Urothelium cell line (cell line): Measurements from ENCODE around the gene COLGALT1.
"Not testable (repeated sequence)": the region's sequence is repeated elsewhere in the genome, so short reads cannot be mapped to it uniquely, and the experiment has no call there.

Source experiments
- DNase-seq: peaks from one replicate; pipeline ENCODE4 v3.0.0; 2011; ENCODE audit warnings: low spot score, mixed read lengths
- FAIRE-seq: peaks from 2 replicates; lab custom pipeline; 2011; peaks lifted over from hg19 to GRCh38; lab: Jason Lieb, UNC

The COLGALT1 gene

GRCh38 chr19:17532116-17532515, 23.3 kb upstream of the COLGALT1 start:
- FAIRE-seq: no peak
- DNase-seq: no peak

DNA sequence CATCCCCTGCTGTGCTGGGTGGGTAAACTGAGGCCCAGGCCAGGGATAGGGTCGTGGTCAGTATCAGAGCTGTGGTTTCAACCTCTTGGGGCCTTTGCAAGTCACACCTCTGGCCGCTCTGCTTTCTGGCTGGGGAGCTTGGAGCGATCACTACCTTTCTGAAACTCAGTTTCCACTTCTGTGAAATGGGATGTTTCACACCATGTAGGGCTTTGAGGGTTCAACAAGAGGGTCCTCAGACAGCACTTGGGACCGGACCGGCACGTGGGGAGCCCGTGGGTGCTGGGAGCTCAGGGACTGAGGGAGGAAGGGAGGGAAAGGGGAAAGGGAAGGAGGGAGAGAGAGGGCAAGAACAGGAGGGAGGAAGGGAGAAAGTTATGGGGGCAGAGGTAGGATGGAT, 22.9 kb upstream of the COLGALT1 start:
- DNase-seq: no peak
- FAIRE-seq: no peak

GRCh38 chr19:17534767-17535166, 20.7 kb upstream of the COLGALT1 start:
- DNase-seq: no peak
- FAIRE-seq: no peak

DNA sequence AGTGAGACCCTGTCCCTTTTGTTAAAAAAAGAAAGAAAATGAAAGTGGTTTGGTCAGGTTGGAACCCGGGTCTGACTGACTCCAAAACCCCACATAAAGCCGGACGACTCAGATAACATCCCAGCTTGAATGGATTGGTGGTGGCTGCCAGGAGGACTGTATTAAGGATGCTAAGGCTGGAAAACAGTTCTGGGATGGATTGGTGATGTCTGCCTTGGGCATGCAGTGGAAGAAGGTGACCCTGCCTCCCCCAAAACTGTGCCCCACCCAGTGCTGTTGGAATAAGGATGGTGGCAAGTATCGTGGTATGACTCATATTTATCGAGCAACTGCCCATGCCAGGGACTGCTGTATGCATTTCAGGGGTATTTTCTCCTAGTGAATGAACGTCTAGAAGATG, 18.5 kb upstream of the COLGALT1 start:
- DNase-seq (no peak), FAIRE-seq (no peak)

DNA sequence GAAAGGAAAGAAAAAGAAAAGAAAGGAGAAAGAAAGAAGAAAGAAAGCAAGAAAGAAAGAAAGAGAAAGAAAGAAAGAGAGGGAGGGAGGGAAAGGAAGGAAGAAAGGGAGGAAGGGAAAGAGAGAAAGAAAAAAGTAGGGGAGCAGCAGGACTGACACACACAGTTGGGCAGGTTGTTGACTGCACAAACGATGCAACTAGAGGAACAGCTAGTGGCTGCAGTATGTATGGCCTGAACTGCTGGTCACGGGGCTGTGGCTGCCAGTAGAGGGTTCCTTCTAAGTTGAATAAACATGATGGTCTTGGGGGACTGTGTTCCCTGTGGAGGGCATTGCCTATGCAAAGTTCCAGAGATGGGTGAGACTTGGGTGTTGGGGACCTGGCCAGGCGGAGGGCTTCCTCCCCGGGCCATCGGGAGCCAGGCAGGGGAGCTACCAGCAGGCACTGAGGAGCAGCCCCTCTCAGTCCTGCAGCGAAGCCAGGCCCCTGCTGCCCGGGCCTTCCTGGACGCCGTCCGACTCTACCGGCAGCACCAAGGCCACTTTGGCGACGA, 16.7 kb upstream of the COLGALT1 start:
- DNase-seq: no peak
- no peak for FAIRE-seq

DNA sequence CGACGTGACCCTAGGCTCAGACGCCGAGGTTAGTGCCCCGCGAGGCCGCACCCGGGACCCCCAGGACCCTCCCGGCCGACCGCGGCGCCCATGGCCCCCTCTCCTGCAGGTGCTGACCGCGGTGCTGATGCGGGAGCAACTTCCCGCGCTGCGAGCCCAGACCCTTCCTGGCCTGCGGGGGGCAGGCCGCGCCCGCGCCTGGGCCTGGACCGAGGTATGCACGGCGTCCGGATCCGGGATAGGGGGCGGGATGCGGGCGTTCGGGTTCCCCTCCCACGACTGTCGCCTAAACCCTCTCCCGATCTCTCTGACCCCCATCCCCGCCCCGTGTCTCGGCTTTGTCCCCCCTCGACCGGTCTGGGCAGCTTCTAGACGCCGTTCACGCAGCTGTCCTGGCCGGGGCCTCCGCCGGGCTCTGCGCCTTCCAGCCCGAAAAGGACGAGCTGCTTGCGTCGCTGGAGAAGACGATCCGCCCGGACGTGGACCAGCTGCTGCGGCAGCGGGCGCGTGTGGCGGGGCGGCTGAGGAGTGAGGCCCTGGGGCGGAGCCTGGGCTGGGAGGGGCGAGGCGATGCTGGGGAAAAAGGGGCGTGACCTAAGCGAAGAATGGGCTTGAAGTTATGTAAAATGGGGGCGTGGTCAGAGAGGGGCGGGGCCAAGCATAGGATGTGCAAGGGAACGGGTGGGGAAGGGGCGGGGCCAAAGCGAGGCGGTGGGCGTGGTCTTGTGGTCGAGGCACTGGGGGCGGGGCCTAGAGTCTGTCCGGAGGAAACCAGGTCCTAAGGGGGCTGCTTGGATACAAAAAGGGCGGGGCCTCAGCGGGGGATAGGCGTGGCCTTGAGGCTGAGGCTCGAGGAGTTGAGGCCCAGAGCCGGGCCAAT, 16.0 kb upstream of the COLGALT1 start:
- no peak for FAIRE-seq

GRCh38 chr19:17540174-17540573, 15.3 kb upstream of the COLGALT1 start:
- FAIRE-seq (no peak), DNase-seq (no peak)

More for the DNA sequence above, 16.0 kb upstream of the COLGALT1 start:
- DNase-seq: peak; percentile 85

DNA sequence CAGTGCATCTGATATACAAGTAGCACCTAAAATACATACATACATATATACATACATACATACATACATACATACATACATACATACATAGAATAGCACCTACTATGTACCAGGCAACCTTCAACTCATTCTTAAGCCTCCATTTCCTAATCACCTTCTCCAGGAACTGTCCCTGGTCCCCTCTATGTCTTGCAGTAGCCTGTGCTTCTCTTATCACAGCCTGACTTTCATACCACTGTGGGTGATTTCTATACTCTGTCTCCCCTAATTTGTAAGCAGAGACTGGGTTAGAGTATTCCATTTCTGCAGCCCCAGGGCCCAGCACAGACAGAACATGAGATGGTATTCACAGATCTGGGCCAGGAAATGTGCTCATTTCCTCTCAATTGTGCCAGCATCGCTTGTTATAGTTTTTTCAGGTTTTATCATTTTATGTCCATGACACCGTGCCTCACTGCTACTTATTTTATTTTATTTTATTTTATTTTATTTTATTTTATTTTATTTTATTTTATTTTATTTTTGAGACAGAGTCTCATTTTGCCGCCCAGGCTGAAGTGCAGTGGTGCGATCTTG, 14.2 kb upstream of the COLGALT1 start:
- DNase-seq (no peak), FAIRE-seq (no peak)

- no peak for FAIRE-seq
- no peak for DNase-seq
Observed at GRCh38 chr19:17542042-17542441, 13.4 kb upstream of the COLGALT1 start.

DNA sequence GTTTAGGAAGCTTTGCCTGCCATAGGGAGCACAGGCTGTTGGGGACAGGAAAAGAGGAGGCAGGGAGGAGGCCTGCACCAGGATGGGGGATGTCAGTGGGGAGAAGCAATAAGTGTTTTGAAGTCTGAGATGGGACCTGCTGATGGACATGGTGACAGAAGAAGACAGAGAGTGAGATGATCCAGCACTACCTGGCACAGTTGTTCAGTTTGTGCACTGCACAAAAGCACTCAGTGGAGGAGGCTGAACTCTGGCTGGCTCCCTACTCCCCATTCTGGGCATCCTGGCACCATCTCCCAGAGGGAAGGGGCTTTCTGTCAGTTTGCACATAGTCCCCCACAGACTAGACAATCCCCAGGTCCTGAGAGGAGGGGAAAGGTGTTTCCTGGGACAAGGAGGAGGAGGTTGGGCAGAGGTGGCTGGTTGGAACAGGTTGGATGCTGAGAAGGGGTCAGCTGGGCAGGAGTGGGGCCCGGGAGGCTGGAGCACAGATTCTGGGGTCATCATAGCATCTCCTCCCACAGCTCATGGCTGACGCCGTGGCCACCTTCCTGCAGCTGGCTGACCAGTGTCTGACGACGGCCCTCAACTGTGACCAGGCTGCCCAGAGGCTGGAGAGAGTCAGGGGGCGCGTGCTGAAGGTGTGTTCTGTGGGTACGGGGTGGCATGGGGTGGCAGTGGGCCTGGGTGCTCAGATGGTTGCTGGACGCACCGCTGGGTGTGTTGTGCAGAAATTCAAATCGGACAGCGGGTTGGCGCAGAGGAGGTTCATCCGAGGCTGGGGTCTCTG, 12.5 kb upstream of the COLGALT1 start:
- no peak for FAIRE-seq
- no peak for DNase-seq

GRCh38 chr19:17543986-17544385, 11.5 kb upstream of the COLGALT1 start:
- DNase-seq: no peak
- FAIRE-seq: no peak

GRCh38 chr19:17544418-17544817, 11.0 kb upstream of the COLGALT1 start:
- FAIRE-seq (no peak), DNase-seq (no peak)

DNA sequence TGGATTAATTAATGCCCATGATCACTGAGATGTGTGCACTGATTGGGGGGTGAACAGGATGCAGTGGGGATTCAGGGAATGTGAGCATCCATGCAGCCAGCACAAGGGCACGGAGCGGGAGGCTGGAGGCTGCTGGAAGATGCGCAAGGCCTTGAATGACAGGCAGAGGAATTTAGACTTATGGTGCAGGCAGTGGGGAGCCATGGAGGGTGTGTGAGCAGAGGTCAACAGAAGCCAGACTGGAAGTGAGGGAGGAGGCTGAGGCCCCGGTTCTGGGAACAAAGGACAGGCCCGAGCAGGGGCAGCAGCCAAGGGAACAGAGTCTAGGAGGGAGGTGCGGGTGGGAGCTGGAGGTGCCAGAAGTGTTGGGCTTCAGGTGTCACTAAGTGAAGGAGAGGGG, 7.3 kb upstream of the COLGALT1 start:
- DNase-seq (no peak), FAIRE-seq (no peak)

GRCh38 chr19:17549085-17549740, 6.2 kb upstream of the COLGALT1 start:
- DNase-seq: no peak
- no peak for FAIRE-seq

GRCh38 chr19:17550076-17550667, 5.3 kb upstream of the COLGALT1 start:
- FAIRE-seq (no peak), DNase-seq (no peak)

DNA sequence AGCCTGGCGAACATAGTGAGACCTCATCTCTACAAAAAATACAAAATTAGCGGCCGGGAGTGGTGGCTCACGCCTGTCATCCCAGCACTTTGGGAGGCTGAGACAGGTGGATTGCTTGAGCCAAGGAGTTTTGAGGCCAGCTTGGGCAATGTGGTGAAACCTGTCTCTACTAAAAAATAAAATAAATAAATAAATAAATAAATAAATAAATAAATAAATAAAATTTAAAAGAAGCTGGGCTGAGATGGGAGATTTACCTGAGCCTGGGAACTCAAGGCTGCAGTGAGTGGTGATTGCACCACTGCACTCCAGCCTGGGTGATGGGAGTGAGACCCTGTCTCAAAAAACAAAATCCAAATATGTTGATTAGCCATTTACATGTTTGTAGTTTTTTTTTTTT, 2.7 kb upstream of the COLGALT1 start:
- not testable (repeated sequence) for FAIRE-seq

DNA sequence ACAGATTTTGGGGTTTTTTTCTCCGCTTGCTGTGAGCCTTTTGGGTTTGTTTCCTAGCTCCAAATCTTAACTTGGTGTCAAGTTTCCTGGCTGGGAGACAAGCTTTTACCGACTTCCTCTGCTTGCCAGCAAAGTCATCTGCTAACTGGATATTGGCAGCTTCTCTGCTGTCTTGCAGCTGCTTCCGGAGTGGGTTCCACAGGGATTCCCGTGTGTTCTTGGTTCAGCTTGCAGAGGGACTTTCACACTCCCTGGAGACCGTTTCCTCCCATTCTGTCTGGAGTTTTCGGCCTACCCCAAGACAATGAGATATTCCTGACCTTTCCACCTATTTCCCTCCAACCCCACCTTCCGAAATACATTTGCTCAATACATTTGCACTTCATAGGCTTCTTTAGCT, 2.2 kb upstream of the COLGALT1 start:
- peak; percentile 52 for DNase-seq

More for the DNA sequence above, 2.7 kb upstream of the COLGALT1 start:
- not testable (repeated sequence) for DNase-seq

GRCh38 chr19:17554968-17555479, 425 bp upstream of the COLGALT1 start:
- FAIRE-seq (no peak), DNase-seq (no peak)

More for the DNA sequence above, 2.2 kb upstream of the COLGALT1 start:
- no peak for FAIRE-seq

- FAIRE-seq (no peak), DNase-seq (peak; percentile 32)
Observed at GRCh38 chr19:17555929-17556813, 722 bp downstream of the COLGALT1 start.
